Lung (tissue), 12 donors: ENCODE results near the gene SHB. TPM values are rescaled to one million over a fixed set of nuclear protein-coding genes. Genes with fewer than 3 reads are reported as not detected.

Experiments
- ATAC-seq: fragments of 200-7000 bp; cut with Tn5 transposase; one replicate; pipeline ENCODE4 v1.9.1; 2020; ENCODE audit warnings: moderate number of reproducible peaks; ENCODE audit not compliant: insufficient read depth, low FRiP score
- DNase-seq, 3 donors: peaks; one replicate each; pipeline ENCODE4 v3.0.0-alpha.2; 2013 to 2017
- H3K27ac ChIP-seq, 2 donors: one replicate each; pipeline ENCODE4 v1.5.1; 2013; ENCODE audit warnings: mild to moderate bottlenecking in 2 of 2, moderate library complexity in 2 of 2, control low read depth in 1 of 2, inconsistent platforms in 1 of 2, low read depth in 1 of 2, low read length in 1 of 2
- H3K27me3 ChIP-seq, 3 donors: one replicate each; pipeline ENCODE4 v1.5.1; 2013; ENCODE audit warnings: low read length in 2 of 3; ENCODE audit not compliant: control insufficient read depth in 3 of 3, insufficient read depth in 3 of 3
- H3K36me3 ChIP-seq, 4 donors: one replicate each; pipeline ENCODE4 v1.5.1; 2013; ENCODE audit warnings: low read length in 4 of 4, mild to moderate bottlenecking in 1 of 4, moderate library complexity in 1 of 4; ENCODE audit not compliant: control insufficient read depth in 4 of 4, insufficient read depth in 4 of 4
- H3K4me1 ChIP-seq, 5 donors: one replicate each; pipeline ENCODE4 v1.5.1; 2013; ENCODE audit warnings: low read length in 5 of 5, mild to moderate bottlenecking in 2 of 5, moderate library complexity in 1 of 5; ENCODE audit not compliant: control insufficient read depth in 5 of 5, insufficient read depth in 5 of 5
- H3K4me3 ChIP-seq: one replicate; pipeline ENCODE4 v1.5.1; 2013; ENCODE audit warnings: mild to moderate bottlenecking, control low read depth, moderate library complexity
- H3K9ac ChIP-seq, 2 donors: one replicate each; pipeline ENCODE4 v1.5.1; 2013; ENCODE audit warnings: low read length in 2 of 2, control low read depth in 1 of 2; ENCODE audit not compliant: insufficient read depth in 1 of 2
- H3K9me3 ChIP-seq, 4 donors: one replicate each; pipeline ENCODE4 v1.5.1; 2013; ENCODE audit warnings: low read length in 3 of 4, mild to moderate bottlenecking in 1 of 4, moderate library complexity in 1 of 4; ENCODE audit not compliant: control insufficient read depth in 4 of 4, insufficient read depth in 3 of 4
- CTCF ChIP-seq: IDR thresholded peaks from 2 replicates; pipeline ENCODE4 v1.5.1; 2012; ENCODE audit warnings: mild to moderate bottlenecking; ENCODE audit errors: control extremely low read depth, extremely low read depth
- WGBS, 2 donors: extraction: QIAGEN DNeasy Blood & Tissue Kit; methylation state at CpG; one replicate each; pipeline ENCODE4 v1.1.7; 2013; 5-methylcytosine and 5-hydroxymethylcytosine counted together
- polyA plus RNA-seq, 2 donors: library from polyadenylated mRNA; stranded (reverse); fragments of 200-250 nt; gene quantifications; one replicate each; pipeline ENCODE4 v1.2.1, GENCODE V29; 2013
- total RNA-seq, 2 donors: library from RNA; depleted of rRNA in 1 of 2; stranded (reverse); fragments of >200 nt in 1 of 2; gene quantifications; one replicate each; pipeline ENCODE4 v1.2.1, GENCODE V29; 2014 to 2021
- donor health status: control.
- donor health status: control.
- donor health status: Bipolar disorder and iron deficiency.
- donor health status: healthy.
- donor health status: DM: yes; HTN: yes; CAD: no.

The SHB gene
- total and polyA plus RNA-seq, 4 donors = 10.8 to 32.3 (median 14.4) TPM

GRCh38 chr9:38060681-38061080 is 8.3 kb downstream of the SHB start:
- Histone ChIP-seq H3K36me3 (peaks cover 0 to 2% (median 0%) of the 10 kb centered on the region in 4 donors), H3K4me1 (peaks cover 7 to 37% (median 32%) of the 10 kb centered on the region in 5 donors), H3K4me3 (no peak overlapping the region), H3K27me3 (no peaks in the 10 kb centered on the region), H3K9ac (no peak overlapping the region), H3K27ac (peak overlapping the region in 1 of 2 donors; percentile 35), H3K9me3 (no peaks in the 10 kb centered on the region)
- 86 to 90% methylated on average over 3 of the region's 3 CpGs for WGBS, 2 donors
- ATAC-seq (no peak), DNase-seq (no peak)
- TF ChIP-seq CTCF = no peak

GRCh38 chr9:38059233-38059936 is 9.6 kb downstream of the SHB start:
- no peak for TF ChIP-seq CTCF
- H3K4me1 ChIP-seq = peaks cover 5 to 41% (median 31%) of the 10 kb centered on the region in 5 donors

GRCh38 chr9:38058452-38059232 is 10.4 kb downstream of the SHB start:
- H3K4me1 ChIP-seq = peaks cover 3 to 38% (median 26%) of the 10 kb centered on the region in 5 donors
- no peaks in the 10 kb centered on the region for H3K9me3 ChIP-seq
- H3K27me3 ChIP-seq = no peaks in the 10 kb centered on the region
- peaks cover 0 to 4% (median 0%) of the 10 kb centered on the region in 4 donors for H3K36me3 ChIP-seq
- H3K27ac ChIP-seq = peak overlapping the region in 1 of 2 donors; percentile 77
- no peak overlapping the region for H3K4me3 ChIP-seq
- TF ChIP-seq CTCF = no peak
- DNase-seq (no peak), ATAC-seq (no peak)
- 69 to 85% methylated on average over 13 of the region's 13 CpGs for WGBS, 2 donors
- H3K9ac ChIP-seq = no peak overlapping the region

More at GRCh38 chr9:38059233-38059936, 9.6 kb downstream of the SHB start:
- Histone ChIP-seq H3K9ac (no peak overlapping the region), H3K27ac (peak overlapping the region in 1 of 2 donors; percentile 50), H3K27me3 (no peaks in the 10 kb centered on the region), H3K9me3 (no peaks in the 10 kb centered on the region), H3K36me3 (peaks cover 0 to 3% (median 0%) of the 10 kb centered on the region in 4 donors), H3K4me3 (no peak overlapping the region)
- DNase-seq (no peak), ATAC-seq (no peak)
- WGBS, 2 donors = 59 to 74% methylated on average over 14 of the region's 14 CpGs
